Breast epithelium (tissue), 4 donors: ENCODE measurements around the gene ZNF211. TPM values are rescaled to one million over a fixed set of nuclear protein-coding genes. Genes with fewer than 3 reads are reported as not detected.

Source experiments
- DNase-seq, 2 donors: peaks; one replicate each; pipeline ENCODE4 v3.0.0-alpha.2; 2019; ENCODE audit warnings: low spot score in 2 of 2
- H3K27ac ChIP-seq, 2 donors: fragments of 200-600 bp; sonication (generic) in 1 of 2; one replicate each; pipeline ENCODE4 v1.5.1; 2016 to 2019; ENCODE audit warnings: mild to moderate bottlenecking in 1 of 2
- H3K27me3 ChIP-seq, 2 donors: fragments of 200-600 bp; sonication (generic) in 1 of 2; one replicate each; pipeline versions ENCODE4 v1.5.1 to v1.6.0; 2017 to 2019; ENCODE audit warnings: control low read depth in 1 of 2, mild to moderate bottlenecking in 1 of 2
- H3K36me3 ChIP-seq: fragments of 200-600 bp; one replicate; pipeline ENCODE4 v1.5.1; 2019
- H3K4me1 ChIP-seq, 2 donors: fragments of 200-600 bp; sonication (generic); one replicate each; pipeline ENCODE4 v1.5.1; 2016 to 2019; ENCODE audit warnings: control low read depth in 1 of 2
- H3K4me3 ChIP-seq, 3 donors: fragments of 200-600 bp; sonication (generic); 1 replicate in 2 of 3; 2 replicates in 1 of 3; pipeline ENCODE4 v1.5.1; 2016 to 2019; ENCODE audit warnings: mild to moderate bottlenecking in 3 of 3, moderate library complexity in 2 of 3
- H3K9me3 ChIP-seq, 2 donors: fragments of 200-600 bp; sonication (generic) in 1 of 2; one replicate each; pipeline ENCODE4 v1.5.1; 2016 to 2019; ENCODE audit warnings: control low read depth in 1 of 2
- POLR2A ChIP-seq: fragments of 450-650 bp; IDR thresholded peaks from one replicate; pipeline ENCODE4 v1.6.1; 2016; ENCODE audit warnings: antibody characterized with exemption, mild to moderate bottlenecking, moderate library complexity
- POLR2AphosphoS5 ChIP-seq, 3 donors: sonication (generic); formaldehyde crosslinking; IDR thresholded peaks; one replicate each; pipeline ENCODE4 v1.6.1; 2017; ENCODE audit warnings: antibody characterized with exemption in 3 of 3
- intact Hi-C: fragments of 100-400 bp; cut with DNase I; formaldehyde crosslinking; loops from one replicate; pipeline ENCODE4 v1.15.1; 2023; ENCODE audit warnings: low total_unique reads
- total RNA-seq, 3 donors: library from RNA; depleted of rRNA; stranded (reverse); fragments of >200 nt; gene quantifications; one replicate each; pipeline ENCODE4 v1.1.0, GENCODE V29; 2016
- TF ChIP-seq, protein P1 (sequence below), 3 donors: fragments of 450-650 bp; IDR thresholded peaks; one replicate each; pipeline ENCODE4 v1.5.1; 2016 to 2017; ENCODE audit warnings: antibody characterized with exemption in 3 of 3, mild to moderate bottlenecking in 3 of 3, moderate library complexity in 3 of 3

ZNF211 gene
- total RNA-seq, 3 donors from 2014 or later = 8.2 to 23.1 (median 16.4) TPM

DNA sequence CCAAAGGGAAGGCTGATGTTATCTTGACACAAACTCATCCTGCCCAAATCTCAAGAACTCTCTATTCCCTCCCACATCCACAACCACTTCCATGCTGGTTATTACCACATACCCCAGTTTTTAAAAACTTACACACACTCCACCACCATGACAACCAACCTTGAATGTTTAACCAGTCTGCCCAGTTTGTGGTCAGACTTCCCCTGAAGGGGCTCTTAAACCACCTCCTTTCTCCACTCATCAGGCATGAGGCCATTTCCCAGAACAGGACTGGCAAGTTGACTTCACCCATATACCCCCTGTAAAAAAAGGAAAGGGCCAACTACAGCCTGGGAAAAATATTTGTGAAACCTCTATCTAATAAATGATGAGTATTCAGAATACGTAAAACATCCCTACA is 23.4 kb downstream of the ZNF211 start:
- Histone ChIP-seq H3K4me3 (no peak overlapping the region), H3K9me3 (peaks cover 0 to 8% of the 10 kb centered on the region in 2 donors), H3K27ac (no peak overlapping the region), H3K27me3 (no peaks in the 10 kb centered on the region), H3K4me1 (no peaks in the 10 kb centered on the region), H3K36me3 (no peaks in the 10 kb centered on the region)
- TF ChIP-seq POLR2A (no peak), POLR2AphosphoS5 (IDR thresholded peaks at IDR 0.05) (no peak)
- TF ChIP-seq, protein P1, sequence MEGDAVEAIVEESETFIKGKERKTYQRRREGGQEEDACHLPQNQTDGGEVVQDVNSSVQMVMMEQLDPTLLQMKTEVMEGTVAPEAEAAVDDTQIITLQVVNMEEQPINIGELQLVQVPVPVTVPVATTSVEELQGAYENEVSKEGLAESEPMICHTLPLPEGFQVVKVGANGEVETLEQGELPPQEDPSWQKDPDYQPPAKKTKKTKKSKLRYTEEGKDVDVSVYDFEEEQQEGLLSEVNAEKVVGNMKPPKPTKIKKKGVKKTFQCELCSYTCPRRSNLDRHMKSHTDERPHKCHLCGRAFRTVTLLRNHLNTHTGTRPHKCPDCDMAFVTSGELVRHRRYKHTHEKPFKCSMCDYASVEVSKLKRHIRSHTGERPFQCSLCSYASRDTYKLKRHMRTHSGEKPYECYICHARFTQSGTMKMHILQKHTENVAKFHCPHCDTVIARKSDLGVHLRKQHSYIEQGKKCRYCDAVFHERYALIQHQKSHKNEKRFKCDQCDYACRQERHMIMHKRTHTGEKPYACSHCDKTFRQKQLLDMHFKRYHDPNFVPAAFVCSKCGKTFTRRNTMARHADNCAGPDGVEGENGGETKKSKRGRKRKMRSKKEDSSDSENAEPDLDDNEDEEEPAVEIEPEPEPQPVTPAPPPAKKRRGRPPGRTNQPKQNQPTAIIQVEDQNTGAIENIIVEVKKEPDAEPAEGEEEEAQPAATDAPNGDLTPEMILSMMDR (IDR thresholded peaks at IDR 0.05) = no peak
- DNase-seq = no peak
- intact Hi-C loops = no loop called here

DNA sequence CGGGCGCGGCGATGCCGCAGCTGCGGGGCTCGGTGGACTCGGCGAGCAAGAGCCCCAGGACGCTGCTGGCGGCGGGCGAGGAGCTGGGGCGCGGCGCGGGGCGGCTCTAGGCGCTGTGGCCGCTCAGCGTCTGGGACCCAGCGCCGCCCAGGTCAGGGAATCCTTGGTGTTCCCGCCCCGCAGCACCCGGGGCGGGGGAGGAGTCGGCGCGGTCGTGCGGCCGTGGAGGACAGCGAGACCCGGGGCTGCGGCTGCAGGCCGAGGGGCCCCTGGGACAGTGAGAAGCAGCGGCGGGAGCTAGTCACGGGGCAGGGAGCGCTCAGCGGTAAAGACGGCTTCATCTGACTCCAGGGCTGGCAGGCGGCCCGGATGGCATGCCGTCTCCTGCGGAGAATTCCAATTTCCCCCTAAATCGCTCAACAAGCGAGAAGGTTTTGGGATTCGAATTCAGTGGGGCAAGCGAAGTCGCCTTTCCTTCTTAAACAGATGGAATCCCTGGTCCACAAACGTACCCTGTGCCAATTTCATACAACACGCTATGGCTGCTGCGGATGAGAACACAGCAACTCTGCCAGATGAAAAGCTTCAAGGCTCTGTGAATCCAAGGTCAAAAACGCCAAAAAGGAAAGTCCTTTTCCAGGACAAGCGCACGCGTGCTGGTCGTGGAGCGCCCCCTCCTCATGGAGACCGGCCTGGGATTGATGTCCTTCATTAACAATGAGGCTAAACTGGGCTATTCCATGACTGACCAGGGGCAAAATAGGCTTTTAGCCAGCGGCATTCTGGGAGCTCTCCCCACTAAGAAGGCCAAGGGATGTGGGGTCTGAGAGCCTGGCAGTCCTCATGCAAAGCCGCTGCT is 31.5 kb downstream of the ZNF211 start:
- Histone ChIP-seq H3K4me1 (no peaks in the 10 kb centered on the region), H3K9me3 (no peaks in the 10 kb centered on the region), H3K27ac (peak overlapping the region; percentile 48 to 53), H3K27me3 (no peaks in the 10 kb centered on the region), H3K36me3 (no peaks in the 10 kb centered on the region), H3K4me3 (peak overlapping the region; percentile 46 to 80 (median 67))
- intact Hi-C loops = no loop called here
- no peak for DNase-seq
- TF ChIP-seq, protein P1 (IDR thresholded peaks at IDR 0.05) = no peak
- TF ChIP-seq POLR2AphosphoS5 (IDR thresholded peaks at IDR 0.05) (no peak), POLR2A (no peak)

DNA sequence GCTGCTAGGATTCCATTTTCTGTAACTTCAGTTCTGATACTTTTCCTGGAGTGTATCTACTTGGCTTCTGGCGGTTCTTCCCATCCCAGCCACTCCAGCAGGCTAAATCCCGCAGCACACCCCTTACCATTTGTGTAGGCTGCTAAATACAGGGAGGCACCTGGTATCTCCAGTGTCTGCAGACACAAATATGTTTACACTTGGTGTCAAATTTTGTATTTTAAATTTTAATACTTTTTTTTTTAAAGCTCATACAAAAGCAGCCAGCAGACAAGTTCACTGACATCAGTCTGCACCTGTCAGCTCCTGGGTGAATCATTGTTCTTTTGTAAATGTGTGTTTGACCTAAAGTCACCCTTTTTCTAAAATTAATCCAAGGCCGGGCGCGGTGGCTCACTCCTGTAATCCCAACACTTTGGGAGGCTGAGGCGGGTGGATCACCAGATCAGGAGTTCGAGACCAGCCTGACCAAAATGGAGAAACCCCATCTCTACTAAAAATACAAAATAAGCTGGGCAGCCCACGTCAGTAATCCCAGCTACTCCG is 32.4 kb downstream of the ZNF211 start:
- TF ChIP-seq POLR2A = no peak
- TF ChIP-seq POLR2AphosphoS5 (IDR thresholded peaks at IDR 0.05) = no peak
- TF ChIP-seq, protein P1 (IDR thresholded peaks at IDR 0.05) = no peak
- H3K9me3 ChIP-seq = no peaks in the 10 kb centered on the region
- H3K27ac ChIP-seq = no peak overlapping the region
- H3K4me1 ChIP-seq = no peaks in the 10 kb centered on the region
- H3K4me3 ChIP-seq = no peak overlapping the region
- H3K27me3 ChIP-seq = no peaks in the 10 kb centered on the region
- intact Hi-C loops = no loop called here
- no peak for DNase-seq
- no peaks in the 10 kb centered on the region for H3K36me3 ChIP-seq

DNA sequence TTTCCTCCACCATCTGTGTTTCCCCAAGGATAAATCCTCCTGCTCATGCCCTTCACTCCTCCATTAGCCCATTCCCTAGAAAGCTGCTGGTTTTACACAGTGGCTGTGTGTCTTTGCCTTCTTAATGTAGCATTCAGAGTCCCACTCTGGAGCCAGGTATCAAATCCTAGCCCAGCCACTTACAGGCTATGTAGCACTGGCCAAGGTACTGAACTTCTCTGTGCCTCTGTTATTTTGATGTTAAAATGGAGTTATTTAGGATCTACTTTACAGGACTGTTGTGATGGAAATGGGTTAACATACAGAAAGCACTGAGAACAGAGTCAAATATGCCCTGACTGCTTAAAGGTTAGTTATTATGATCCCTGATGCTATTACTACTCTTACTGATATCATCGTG is 34.3 kb downstream of the ZNF211 start:
- Histone ChIP-seq H3K27ac (no peak overlapping the region), H3K4me1 (no peaks in the 10 kb centered on the region), H3K36me3 (no peaks in the 10 kb centered on the region), H3K4me3 (no peak overlapping the region), H3K9me3 (no peaks in the 10 kb centered on the region), H3K27me3 (no peaks in the 10 kb centered on the region)
- intact Hi-C loops = no loop called here
- DNase-seq = no peak
- no peak for TF ChIP-seq POLR2AphosphoS5 (IDR thresholded peaks at IDR 0.05)
- TF ChIP-seq, protein P1 (IDR thresholded peaks at IDR 0.05) = no peak
- TF ChIP-seq POLR2A = no peak

DNA sequence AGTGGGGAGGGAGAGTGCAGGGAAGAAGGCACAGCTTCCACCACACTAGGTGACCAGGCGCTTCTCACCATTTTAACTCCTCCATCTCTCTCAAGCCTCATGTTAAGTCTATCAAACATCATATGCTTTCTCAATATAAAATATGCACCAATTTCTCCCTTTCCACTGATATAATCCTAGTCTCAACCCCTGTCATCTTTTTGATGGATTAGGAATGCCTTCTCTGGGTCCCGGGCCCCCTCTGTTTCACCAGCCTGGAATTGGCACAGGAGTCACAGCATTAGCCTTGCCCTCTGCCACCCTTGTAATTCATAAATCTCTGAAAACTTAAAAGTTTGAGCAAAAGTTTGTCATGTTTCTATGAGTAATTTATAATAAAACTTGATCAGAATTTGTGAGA is 35.7 kb downstream of the ZNF211 start, which contains the start of gene ZSCAN4:
TSS of gene ZSCAN4 (plus strand) at position 301 of the 400 bp plus-strand sequence. CDS start 7,211 bp downstream, outside the sequence.
- intact Hi-C loops = no loop called here
- H3K4me3 ChIP-seq = no peak within 1 kb of the TSS

More for the DNA sequence above, 35.7 kb downstream of the ZNF211 start, which contains the start of gene ZSCAN4:
- DNase-seq = no peak
- H3K9me3 ChIP-seq = no peaks in the 10 kb centered on the region
- H3K27ac ChIP-seq = no peak within 1 kb of the TSS
- no peaks in the 10 kb centered on the region for H3K27me3 ChIP-seq
- no peaks in the 10 kb centered on the region for H3K4me1 ChIP-seq
- TF ChIP-seq POLR2A = no peak
- TF ChIP-seq, protein P1 (IDR thresholded peaks at IDR 0.05) = no peak
- TF ChIP-seq POLR2AphosphoS5 (IDR thresholded peaks at IDR 0.05) = no peak
- no peaks in the 10 kb centered on the region for H3K36me3 ChIP-seq
